Stimulated activated CD4-positive, alpha-beta T cell treated with anti-CD3 and anti-CD28 coated beads, Interleukin-1b, Interleukin-23, amount 100 ng/mL, for 4 hours (primary cell): Measurements from ENCODE around the gene ODF4.

Source experiments
- DNase-seq, 2 donors: peaks; one replicate each; pipeline ENCODE4 v3.0.0-alpha.2; 2020; ENCODE audit warnings: low read depth in 2 of 2

The ODF4 gene, protein sequence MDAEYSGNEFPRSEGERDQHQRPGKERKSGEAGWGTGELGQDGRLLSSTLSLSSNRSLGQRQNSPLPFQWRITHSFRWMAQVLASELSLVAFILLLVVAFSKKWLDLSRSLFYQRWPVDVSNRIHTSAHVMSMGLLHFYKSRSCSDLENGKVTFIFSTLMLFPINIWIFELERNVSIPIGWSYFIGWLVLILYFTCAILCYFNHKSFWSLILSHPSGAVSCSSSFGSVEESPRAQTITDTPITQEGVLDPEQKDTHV

DNA sequence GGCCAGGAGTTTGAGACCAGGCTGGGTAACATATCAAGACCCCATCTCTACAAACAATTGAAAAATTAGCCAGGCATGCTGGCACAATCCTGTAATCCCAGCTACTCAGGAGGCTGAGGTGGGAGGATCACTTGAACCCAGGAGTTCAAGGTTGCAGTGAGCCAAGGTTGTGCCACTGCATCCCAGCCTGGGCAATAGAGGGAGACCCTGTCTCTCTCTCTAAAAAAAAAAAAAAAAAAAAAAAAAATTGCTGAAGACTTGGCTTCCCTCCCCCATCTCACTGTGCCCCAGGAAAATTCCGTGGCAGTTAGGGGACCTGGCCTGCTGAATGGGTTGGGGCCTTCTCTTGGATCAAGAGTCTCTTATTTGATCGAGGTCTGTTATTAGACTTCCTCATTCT is at the start of gene ODF4:
TSS of gene ODF4 (plus strand) at position 301 of the 400 bp plus-strand sequence. CDS start 212 bp downstream, outside the sequence.
- DNase-seq, result no peak

DNA sequence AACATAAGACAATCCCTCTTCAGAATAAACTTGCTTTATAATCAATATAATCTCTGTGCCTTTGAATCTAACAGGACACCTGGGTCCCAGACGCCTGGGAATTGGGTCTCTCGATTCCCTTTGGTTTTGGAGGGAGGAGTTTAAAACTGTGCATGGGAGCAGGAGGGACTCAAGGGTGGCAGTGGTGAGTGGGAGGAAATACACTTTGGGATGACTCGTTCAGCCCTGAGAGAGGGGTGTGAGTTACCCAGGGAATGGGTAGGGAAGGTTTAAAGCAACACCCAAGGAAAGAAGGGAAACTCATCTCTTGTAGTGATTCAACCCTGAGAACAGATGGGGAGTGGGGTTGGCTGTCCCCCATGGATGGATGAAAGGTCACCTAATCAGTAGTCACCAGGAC is 49.6 kb upstream of the ODF4 start:
- no peak for DNase-seq

DNA sequence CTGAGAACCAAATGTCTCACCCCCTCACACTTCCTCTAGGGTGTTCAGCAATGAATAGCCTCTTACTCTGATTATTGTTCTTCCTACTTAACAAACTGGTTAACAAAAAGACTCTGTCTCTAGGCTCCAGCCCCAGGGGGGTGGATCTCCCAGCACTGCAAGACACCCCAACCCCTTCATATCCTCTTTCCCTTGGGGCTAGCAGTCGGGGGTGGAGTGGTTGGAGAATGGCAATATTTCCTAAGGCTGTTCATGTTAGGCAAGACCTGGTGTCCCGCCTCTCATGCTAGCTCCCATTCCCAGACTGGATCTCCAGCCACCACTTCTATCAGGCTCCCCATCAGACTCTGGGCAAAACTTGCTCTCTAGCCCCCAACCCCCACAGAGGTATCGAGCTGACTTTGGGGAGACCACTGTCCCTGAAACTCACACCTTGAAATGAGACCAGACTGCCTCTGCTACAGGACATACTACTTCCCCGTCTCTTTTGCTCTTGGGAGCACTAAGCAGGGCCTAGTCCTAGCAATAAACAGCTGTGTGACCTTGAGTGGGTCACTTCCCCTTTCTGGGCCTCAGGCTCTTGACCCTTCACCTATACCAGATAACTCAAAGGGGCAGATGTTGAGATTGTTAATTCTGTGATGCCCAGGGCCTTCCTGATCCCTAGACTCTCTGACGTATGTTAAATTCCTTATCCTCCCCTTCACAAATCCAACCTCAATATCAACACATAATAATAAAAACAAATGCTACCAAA is 46.8 kb upstream of the ODF4 start:
- no peak for DNase-seq

DNA sequence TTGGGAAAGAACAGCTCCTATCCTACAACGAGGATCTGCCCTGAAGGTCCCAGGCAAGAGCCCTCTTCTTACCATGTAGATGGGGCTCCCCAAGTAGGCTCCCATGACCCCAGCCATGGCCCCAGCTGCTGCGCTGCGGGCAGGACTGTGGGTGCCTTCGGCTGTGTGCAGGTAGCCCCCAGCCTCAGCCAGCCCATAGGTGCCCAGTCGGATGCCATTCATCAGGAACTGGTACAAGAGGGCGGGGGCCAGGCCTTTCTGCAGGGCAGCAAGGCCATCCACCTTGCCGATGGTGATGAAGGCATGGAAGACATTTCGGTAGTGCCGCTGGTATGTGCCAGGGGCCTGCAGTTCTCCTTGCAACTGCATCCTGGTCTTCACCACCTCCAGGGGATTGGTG is 45.3 kb upstream of the ODF4 start:
- DNase-seq, result no peak

DNA sequence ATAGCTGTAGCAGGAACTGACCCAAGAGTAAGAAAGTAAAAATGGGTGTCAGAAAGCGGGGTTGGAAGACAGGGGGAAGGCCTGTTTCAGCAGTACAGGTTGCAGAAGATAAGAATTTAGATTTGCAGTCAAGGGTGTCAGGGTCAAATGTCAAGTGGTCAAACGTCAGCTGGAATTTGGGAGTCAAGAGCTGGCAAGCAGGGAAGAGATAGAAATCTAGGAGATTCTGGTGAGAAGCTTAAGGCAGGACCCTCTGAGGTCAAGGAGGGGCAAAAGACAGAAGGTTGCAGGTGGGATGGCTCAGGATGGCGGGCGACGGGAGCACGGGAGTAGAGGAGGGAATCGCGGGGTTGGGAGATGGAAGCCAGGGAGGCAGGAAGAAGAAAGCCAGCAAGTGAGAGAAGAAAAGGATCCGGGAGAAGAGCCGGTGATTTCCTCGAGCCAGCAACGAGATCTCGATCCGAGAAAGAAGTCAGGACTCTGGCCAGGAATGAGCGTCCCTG is 44.8 kb upstream of the ODF4 start:
- no peak for DNase-seq

DNA sequence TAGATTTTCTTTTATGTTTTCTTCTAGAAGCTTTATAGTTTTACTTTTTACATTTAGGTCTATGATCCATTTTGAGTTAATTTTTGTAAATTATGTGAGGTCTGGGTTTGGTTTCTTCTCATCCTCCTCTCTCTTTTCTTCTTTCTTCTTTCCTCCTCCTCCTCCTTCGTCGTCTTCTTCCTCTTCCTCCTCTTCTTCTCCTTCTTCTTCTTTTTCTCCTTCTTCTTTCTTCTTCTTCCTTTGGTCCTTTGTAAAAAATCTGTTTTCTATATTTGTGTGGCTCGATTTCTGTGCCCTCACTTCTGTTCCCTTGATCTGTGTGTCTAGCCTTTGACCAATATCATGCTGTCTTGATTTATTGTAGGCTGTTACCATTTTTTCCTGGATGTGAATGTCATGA is 39.4 kb upstream of the ODF4 start:
- no peak for DNase-seq

DNA sequence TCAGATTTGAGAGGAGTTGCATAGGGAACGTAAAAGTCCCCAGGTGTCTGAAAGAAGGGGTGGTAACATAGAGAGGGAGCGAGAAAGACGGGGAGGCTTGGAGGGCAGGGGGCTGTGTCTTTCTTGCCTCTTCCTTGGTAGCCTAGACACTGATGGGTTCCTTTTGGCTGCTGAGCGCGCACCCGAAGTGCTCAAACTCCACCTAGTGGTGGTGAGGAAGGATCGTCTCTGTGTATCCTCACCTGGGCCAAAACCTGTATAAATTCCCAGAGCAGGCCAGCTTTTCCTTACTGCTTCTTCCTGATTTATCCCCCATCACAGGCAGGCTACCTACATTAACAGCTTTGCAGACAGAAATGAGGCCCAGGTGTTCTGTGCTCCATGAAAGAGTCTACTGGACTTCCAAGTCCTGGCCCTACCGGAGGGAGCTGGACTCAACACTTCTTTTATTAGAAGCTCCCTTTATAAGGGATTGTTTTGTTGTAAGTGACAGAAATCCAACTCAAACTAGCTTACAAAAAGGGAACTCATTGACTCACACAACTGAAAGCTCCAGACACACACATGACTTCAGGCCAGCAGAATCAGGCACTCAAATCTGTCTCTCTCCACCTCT is 38.9 kb upstream of the ODF4 start:
- peak; percentile 39 to 52 for DNase-seq

DNA sequence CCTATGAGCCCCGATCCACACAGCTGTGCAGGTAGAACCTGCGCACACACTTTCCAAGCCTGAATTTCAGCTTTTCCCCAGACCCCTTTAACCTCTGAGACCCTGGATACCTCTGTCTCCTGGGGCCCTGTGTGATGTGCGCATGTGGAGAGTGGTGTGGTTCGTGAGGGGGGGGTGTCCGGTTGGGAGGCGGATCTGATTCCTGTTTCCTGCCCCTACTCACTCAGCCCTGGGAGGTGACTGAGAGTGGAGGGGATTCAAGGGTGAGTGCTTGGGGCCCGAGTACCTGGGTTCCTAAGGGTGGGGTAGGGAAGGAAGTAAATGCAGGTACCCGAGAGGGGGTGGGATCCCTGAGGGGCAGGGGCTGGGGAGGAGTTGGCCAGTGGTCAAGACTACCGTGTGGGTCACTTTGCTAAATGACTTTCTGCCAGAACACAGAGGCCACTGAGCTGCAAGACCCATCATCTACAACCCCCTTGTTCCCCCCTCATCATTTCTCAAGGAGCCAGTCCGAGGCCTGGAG is 29.0 kb upstream of the ODF4 start:
- DNase-seq, result no peak

DNA sequence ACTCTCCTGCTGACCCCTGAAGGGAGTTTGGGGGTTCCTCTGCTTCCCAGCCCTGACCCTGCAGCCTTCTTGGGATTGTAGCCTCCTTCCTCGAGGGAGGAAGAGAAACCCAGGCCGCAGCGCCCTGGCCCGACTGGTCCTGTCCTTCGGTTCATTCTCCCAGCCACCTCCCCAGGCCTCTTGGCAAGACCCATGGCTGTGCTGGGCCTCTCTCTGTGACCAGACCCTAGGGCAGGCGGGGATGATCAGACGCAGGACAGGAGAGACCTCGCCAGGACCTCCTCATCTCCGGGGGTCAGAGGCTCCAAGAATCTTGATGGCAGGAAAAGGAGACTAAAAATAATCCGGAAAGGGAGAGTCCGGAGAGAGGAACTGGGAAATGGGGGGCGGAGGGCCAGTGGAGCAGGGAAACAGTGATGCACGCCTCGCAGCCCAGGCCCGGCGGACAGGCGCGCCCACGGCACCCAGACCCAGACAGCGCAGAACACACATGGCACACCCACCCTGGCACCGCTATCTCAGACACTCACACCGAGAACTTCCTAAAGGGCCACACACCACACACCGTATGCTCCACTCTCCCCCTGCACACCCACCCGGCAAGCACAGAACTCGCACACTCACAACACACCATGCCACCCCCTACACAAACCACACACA is 28.4 kb upstream of the ODF4 start:
- no peak for DNase-seq

DNA sequence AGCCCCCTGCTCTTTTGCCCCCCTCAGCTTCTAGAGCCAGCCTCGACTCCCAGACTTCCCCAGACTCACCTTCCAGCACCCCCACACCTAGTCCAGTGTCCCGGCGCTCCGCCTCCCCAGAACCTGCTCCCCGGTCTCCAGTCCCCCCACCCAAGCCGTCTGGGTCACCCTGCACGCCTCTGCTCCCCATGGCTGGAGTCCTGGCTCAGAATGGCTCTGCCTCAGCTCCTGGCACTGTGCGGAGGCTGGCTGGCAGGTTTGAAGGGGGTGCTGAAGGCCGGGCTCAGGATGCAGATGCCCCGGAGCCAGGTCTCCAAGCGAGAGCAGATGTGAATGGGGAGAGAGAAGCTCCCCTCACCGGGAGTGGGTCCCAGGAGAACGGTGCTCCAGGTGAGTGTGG is 27.4 kb upstream of the ODF4 start:
- no peak for DNase-seq

DNA sequence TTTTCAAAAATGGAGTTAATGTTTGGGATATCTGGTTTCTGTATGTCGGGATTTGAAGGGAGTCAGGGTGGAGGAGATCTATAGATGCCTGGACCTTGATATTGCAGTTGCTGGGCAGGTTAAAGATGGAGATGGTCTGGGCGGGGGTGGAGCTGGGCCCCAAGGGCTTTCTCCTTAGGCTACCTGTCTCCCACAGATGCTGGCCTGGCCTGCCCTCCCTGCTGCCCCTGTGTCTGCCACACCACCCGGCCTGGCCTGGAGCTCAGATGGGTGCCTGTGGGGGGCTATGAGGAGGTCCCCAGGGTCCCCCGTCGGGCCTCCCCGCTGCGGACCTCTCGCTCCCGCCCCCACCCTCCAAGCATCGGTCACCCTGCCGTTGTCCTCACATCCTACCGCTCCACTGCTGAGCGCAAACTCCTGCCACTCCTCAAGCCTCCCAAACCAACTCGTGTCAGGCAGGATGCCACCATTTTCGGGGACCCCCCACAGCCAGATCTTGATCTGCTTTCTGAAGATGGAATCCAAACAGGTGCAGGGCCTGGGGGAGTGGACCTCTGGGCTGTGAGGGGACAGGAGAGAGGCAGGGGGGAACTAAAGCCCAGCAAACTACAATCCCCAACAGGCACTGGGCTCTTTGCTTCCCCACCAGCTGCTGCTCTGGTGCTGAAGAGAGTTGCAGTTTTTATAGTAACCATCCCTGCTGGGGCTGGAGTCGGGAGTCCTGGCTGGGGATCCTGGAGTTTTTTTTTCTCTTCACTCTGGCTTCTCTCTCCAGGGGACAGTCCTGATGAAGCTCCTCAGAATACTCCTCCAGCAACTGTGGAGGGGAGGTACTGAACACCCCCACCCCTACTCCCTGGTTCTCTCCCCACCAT is 26.7 kb upstream of the ODF4 start:
- no peak for DNase-seq

DNA sequence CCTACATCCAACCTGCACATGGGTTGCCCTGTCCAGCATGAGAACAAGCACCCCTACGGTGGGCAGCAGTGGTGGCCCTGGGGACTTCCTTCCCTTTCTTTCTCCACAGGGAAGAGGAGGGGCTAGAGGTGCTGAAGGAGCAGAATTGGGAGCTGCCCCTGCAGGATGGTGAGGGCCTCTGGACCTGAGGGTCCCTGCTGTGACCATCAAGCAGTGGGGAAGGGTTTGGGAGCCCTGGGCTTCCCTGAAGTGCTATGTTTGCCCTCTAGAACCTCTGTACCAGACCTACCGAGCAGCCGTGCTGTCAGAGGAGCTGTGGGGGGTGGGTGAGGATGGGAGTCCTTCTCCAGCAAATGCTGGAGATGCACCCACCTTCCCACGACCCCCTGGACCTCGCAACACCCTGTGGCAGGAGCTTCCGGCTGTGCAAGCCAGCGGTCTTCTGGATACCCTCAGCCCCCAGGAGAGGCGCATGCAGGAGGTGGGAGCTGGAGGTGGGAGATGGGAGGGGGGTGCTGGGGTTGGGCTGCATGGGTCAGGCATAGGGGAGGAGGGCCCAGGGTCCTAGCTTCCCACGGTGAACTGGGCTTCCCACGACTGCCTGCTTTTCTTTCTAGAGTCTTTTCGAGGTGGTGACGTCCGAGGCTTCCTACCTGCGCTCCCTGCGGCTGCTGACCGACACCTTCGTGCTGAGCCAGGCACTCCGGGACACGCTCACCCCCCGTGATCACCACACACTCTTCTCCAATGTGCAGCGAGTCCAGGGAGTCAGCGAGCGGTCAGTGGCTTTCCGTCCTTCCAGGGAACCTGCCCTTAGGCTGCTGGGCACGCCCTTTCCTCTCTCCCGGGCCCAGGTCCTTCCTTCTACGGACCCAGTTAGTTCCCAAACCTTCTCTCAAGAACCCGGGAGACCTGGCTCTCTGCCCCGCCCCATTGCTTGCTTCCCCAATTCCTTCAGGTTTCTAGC is 24.6 kb upstream of the ODF4 start:
- DNase-seq, result no peak

DNA sequence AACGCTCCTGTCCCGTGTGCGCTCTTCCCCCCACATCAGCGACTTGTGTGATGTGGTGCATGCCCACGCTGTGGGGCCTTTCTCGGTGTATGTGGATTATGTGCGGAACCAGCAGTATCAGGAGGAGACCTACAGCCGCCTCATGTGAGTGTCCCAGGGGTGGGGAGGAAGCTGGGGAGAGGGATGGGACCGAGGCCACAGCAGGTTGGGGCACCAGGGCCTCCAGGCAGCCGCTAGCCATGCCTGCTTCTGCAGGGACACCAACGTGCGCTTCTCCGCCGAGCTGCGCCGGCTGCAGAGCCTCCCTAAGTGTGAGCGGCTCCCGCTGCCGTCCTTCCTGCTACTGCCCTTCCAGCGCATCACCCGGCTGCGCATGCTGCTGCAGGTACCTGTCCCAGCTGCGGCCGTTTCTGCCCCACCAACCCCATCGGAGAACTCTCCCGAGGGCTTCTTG is 23.8 kb upstream of the ODF4 start:
- no peak for DNase-seq

DNA sequence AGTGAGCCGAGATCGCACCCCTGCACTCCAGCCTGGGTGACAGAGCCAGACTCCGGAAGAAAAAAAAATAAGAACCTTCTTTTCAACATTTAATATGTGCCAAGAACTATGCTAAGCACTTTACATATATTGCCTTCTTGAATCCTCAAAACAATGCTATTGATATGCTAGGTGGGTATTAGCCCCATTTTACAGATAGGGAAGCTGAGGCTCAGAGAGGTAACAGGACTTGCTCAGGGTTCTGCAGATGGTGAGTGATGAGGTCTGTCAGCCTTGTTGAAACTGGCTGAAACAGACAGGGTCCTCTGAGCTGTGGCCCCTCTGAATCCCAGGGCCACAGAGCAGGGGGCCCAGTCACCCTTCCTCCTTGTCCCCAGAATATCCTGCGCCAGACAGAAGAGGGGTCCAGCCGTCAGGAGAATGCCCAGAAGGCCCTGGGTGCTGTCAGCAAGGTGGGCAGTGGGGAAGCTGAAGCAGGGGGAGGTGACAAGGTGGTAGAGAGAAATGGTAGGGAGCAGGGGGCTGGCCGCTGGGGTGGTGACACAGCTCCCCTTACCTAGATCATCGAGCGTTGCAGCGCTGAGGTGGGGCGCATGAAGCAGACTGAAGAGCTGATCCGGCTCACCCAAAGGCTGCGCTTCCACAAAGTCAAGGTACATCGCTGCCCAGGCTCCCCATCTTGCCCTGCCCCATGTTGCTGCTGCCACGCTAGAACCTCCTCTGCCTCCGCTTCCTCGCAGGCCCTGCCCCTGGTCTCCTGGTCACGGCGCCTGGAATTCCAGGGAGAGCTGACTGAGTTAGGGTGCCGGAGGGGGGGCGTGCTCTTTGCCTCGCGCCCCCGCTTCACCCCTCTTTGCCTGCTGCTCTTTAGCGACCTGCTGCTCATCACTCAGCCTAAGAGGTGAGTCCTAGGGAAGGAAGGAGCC is 21.4 kb upstream of the ODF4 start:
- no peak for DNase-seq

DNA sequence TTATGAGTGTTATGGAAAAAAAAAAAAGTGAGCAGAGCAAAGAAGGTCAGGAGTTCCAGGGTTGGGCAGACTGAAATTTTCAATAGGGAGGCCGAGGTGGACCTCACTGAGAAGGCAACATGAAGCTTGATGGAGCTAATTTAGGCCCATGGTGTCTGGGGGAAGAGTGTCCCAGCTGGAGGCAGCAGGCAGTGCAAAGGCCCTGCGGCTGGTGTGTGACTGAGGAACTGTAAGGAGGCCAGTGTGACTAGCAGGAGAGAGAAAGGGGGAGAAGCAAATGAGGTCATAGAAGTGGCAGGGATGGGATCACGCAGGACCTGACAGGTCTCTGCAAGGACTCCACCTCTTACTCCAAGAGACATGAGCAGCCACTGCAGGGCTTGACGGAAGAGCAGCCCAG is 19.4 kb upstream of the ODF4 start:
- DNase-seq, result no peak

DNA sequence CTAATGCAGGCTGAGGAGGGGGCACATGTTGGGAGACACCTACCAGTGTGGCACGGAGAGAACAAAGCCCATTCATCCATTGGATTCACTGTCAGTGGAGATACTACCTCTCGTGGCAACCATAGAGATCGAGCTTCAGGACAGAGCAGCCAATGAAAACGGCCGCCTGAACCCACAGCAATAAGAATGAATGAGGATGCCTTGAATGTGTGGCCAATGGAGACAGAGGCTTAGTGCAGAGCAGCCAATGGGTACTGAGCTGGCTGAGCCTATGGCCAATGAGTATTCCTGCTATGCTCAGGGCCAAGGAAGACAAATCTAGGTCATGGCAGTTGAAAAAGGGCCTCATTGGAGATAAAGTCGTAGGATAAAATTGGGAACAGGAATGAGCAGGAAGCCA is 18.6 kb upstream of the ODF4 start:
- DNase-seq, result no peak

DNA sequence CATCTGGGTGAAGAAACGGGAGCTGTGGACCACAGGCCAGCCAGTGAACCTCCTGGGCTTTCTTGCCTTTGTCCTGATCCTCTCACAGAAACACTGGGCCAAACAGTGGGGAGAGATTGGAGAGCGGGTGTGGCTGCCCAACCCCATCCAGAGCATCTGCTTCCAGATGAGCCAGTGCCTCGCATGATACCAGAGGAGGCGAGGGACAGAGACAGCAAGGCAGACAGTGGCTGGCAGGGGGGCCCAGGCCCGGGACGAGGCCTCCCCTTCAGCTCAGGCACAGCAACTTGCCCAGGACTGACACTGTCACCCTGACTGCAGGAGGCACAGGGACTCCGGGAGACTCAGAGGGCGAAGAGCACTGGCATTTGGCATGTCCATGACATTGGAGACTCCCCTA is 17.6 kb upstream of the ODF4 start:
- no peak for DNase-seq

DNA sequence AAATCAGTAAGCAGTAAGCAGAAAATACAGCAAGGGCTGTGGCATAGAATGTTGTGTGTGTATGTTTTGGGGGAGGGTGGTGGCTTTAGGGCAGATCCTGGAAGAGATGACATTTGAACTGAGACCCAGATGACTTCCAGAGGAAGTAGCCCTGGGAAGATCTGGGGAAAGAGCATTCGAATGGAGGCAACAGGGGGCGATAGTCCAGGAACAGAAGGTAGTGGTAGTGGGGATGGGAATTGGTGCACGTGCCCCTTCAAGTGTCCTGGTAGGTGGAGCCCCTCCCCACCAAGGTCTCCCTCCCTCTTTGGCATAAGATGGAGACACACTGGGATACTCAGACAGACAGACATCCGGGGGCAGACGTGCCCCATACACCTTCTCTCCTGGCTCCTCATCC is 15.5 kb upstream of the ODF4 start:
- DNase-seq, result no peak

DNA sequence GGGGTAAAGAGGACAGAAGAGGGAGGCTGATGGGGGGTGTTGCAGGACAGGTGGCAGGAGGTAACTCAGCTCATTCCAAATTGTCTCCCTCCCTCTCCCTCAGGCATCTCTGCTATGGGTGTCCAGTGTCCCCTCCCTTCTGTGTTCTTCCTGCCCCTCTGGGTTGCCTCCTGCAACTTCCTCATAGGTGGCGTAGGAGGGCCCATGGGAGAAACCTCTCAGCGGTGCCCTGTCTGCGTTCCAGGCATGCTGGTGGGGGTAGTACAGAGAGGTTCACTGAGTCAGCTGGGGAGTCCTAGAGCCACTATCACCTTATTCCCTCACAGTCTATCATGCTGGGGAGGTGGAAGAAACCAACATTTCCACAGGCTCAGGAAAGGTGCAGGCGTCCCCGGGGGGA is 14.7 kb upstream of the ODF4 start:
- no peak for DNase-seq
